HT-29 (cell line): ENCODE measurements around the gene NKAP. TPM values are rescaled to one million over a fixed set of nuclear protein-coding genes. Genes with fewer than 3 reads are reported as not detected.
"Not testable (repeated sequence)": the region's sequence is repeated elsewhere in the genome, so short reads cannot be mapped to it uniquely, and the experiment has no call there.

Experiments used
- DNase-seq: peaks from one replicate; pipeline ENCODE4 v3.0.0-alpha.2; 2015; ENCODE audit warnings: low spot score
- total RNA-seq: library from RNA; depleted of rRNA; stranded (reverse); fragments of >200 nt; shearing (Covaris generic); gene quantifications from 2 replicates; pipeline ENCODE4 v1.2.3, GENCODE V29; 2014; rRNA removed

The NKAP gene
- 2.4 and 2.9 TPM in 2 replicates for total RNA-seq

DNA sequence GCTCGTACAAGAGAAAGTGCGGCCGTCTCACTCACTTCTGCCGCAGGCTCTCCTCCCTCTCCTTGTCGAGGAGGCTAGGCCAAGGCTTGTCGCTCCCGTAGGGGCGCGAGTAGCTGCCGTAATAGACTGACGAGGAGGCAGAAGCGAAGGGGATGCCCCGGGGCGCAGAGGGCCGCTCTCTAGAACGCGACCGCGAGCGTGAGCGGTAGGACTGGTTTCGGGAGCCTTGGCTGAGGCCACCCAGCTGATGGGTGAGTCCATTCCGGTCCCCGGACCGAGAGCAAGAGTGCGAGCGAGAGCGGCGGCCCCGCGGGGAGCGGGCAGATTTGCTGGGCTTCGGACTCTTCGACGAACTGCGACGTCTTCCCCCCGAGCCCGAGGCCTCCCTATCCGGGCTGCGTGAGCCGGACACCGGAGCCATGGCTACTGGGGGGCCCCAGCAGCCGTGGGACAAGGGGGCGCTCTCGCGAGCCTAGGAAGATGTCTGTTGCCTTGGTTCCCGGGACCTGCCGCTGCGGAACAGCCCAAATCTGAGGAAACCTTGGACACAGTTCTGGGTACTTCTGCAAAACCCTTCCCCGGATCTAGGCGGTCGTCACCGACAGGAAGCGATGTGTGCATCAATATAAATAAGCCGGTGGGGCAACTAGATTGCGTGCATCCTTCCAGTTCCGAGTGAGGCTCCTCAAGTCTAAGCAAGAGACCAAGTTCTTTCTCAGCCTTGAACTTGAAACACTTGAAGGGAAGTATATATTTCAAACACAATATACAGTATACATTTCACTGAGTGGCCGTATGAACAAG lies at the start of gene NKAP:
TSS of gene NKAP (minus strand) at position 567 of the 804 bp plus-strand sequence. CDS start at position 421, 146 bp downstream.
- DNase-seq, result peak; percentile 87

DNA sequence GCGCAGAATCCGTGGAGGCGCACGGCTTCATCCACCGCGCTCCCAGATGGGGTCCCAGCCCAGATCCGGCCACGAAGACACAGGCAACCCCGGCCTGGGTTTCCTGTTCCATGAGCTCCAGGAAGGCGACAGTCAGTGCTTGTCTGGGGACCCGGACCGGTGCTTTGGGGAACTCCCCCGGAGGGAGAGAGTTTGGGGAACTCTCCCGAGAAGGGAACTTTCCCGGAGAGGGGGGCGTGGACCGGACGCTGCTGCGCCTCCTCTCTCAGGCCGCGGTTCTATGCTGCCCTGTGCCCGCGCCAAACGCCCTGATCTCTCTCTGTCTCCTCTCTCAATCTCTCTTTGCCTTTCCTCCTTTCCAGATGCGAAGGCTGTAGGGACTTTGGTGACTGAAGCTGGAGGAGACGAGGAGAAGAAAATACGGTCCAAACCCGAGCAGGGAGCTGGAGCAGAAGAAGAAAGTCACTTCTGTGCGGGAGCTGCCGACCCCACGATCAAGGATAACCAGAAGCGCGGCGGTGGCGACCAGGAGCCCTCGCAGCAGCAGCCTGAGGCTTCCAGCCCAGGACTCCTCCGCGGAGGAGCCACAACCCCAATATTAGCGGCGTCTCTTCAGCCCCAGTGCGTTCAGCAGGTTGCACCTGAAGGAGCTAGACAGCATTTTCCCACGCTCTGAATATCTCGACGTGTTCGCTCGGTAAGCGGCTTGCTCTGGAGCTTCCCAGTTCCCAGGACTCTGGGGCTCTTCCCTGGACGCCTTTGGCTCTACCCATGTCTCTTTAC lies 47.6 kb upstream of the NKAP start:
- no peak for DNase-seq

DNA sequence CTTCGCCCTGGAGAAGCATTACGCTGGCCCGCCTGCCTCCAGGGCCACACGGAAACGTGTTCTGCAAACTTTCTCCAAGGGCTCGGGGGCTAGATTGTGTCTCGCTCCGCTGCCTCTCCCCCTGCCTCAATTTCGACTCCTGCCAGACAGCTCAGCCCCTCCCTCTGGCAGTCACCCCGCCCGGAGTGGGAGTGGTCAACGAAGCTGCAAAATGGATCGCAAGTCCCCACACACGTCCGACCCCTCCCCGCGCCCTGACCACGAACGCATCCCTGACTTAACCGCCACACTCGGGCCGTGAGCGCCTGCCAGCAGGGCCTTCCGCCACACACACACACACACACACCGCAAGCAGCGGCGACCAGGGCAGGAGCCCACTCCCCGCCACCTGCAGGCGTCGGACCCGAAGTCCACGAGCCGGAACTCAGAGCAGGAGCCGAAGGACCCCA lies 47.0 kb upstream of the NKAP start:
- DNase-seq, result no peak

DNA sequence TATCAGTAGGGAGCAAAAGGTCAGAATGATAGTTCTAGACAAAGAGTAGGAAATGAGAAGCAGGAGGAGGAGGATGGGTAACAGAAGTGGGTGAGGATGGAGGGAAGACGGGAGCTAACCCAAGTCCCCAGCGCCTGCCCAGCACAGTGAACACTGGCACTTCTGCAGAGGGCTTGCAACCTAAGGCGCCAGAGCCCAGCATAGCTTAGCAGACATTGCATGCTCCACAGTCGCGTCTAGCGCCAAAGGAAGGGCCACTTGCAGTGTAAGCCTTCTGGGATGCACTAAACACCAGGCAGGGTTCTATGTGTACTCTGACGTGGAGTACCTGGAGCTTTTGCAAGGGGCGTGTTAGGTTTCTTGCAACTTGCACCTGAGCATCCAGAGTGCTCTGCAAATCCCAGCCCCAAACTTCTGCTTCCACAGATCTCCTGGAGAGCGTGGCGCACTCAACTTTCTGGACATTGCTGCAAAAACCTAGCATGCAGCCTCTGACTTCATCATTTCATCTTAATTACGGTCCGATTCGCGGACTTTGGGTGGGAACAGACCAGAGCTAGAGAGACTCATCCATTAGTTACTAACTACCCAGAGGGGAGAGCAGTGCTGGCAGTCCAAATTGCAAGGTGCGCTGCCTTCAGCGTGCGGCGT lies 46.5 kb upstream of the NKAP start:
- no peak for DNase-seq

DNA sequence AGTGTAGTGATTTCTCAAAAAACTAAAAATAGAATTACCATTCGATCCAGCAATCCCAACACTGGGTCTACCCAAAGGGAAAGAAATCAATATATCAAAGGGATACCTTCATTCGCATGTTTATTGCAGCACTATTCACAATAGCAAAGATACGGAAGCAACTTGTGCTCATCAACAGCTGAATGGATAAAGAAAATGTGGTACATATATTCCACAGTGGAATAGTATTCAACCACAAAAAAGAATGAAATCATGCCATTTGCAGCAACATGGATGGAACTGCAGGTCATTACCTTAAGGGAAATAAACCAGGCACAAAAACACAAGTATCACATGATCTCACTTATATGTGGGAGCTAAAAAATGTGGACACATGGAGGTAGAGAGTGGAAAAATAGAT lies 42.7 kb upstream of the NKAP start:
- DNase-seq, result no peak

DNA sequence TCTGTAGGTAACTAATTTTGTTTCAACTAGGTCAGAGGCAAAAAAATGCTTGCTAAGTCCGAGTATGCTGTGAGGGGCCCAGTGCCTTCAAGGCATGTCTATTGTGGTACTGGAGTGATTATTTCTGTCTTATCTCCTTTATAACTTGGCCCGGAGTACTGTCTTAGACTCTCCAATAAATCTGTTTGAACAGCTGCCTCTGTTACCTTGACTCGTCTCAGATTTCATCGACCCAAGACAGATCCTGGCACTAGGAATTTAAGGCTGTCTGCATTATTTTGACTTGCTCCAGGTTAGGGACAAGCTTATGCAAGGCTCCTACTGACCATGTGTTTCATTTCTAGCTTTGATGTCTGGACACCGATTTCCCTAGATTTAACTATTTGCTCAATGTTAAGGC lies 41.1 kb upstream of the NKAP start:
- no peak for DNase-seq

DNA sequence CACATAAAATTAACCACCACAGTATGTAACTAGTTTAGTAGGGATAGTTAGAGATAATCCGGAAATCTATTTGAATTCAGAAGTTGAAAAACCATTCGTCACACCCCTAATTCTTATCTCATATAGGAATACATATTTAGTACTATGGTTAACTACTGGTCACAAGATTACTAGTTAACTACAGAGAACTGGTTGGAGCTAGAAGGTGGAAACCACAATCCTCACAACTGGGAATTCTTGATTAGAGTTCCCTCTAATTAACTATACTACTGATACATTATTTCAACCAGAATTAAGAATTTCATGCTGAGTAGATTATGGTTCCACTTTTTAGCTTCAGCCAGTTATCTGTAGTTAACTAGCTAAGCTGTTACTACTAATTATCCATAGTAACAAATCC lies 39.9 kb upstream of the NKAP start:
- no peak for DNase-seq

DNA sequence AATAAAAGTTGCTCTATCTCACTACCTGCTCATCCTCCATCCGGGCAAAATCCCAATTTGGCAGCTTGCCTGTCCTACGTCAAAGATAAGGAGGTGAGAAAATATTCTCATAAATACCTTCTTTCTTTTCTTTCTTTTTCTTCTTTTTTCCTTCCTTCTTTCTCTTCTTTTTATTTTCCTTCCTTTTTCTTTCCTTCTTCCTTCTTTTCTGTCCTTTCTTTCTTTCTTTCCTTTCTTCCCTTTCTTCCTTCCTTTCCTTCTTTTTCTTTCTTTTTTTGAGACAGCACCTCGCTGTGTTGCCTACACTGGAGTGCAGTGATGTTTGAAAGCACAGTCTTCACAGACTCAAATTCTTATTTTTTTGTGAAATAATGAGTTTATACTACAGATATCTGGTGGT lies 38.6 kb upstream of the NKAP start:
- no peak for DNase-seq

DNA sequence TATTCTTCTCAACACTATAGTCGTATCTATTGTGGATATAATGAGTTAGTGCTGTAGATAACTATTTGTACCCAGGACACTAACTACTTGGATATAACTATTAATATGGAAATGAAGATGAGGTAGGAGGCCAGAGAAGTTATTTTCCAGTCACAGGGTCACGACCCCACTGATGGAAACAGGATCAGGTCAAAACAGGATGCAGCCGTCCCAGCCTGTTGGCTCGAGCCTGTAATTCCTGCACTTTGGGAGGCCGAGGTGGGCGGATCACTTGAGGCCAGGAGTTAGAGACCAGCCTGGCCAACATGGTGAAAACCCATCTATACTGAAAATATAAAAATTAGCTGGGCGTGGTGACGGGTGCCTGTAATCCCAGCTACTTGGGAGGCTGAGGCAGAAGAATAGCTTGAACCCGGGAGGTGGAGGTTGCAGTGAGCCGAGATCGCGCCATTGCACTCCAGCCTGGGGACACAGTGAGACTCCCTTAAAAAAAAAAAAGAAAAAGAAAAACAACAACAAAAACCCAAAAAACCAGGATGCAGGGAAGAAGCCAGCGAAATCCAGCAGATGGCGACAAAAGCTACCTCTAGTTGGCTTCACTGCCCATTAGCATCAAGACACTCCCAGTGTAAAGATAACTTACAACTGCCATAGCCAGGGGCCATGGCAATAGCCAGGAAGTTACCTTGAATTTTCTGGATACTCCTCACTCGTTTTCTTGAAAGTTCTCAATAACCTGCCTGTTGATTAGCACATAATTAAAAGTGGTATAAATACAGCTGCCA lies 37.9 kb upstream of the NKAP start:
- DNase-seq, result peak; percentile 68

DNA sequence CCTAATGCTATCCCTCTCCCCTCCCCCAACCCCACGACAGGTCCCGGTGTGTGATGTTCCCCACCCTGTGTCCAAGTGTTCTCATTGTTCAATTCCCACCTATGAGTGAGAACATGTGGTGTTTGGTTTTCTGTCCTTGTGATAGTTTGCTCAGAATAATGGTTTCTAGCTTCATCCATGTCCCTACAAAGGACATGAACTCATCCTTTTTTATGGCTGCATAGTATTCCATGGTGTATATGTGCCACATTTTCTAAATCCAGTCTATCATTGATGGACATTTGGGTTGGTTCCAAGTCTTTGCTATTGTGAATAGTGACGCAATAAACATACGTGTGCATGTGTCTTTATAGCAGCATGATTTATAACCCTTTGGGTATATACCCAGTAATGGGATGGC lies 33.6 kb upstream of the NKAP start:
- not testable (repeated sequence) for DNase-seq

DNA sequence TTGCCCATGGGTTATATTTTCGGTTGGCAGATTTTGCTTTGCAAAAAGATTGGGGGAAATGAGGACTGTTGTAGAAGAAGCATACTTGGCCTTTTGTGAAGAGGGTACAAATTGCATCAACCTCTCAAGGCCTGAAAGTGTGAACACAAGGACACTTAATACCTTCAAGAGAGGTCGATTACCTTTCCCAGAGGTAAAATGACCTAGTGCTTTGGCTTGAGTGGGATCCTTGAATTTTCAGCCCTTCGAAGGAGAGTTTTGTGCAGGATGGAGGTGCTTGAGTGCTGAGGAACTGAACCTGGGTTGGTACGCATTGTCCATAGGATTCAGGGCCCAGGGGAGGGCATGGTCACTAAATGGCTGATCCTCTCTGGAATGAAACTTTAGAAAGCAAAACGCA lies 27.6 kb upstream of the NKAP start:
- DNase-seq, result no peak

DNA sequence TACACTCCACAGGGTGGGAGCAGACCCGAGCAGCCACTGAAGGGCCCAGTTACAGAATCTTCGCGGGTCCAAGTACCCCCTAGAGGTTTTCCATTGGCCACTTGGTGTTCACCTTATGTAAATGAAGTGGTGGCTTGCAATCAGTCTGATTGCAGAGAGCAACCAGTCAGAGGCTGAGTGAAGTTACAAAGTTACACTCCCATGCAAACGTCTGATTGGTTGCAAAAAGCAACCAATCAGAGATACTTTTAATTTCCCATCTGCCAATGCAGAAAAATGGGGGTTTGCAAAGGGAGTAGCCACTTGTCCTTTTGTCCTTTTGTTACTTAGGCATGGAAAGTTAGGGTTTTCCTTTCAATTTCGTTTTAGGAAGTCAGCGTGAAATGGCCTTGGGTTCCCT lies 27.0 kb upstream of the NKAP start:
- no peak for DNase-seq

DNA sequence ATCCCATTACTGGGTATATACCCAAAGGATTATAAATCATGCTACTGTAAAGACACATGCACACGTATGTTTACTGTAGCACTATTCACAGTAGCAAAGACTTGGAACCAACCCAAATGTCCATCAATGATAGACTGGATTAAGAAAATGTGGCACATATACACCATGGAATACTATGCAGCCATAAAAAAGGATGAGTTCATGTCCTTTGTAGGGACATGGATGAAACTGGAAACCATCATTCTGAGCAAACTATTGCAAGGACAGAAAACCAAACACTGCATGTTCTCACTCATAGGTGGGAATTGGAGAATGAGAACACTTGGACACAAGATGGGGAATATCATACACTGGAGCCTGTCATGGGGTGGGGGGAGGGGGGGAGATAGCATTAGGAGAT lies 23.3 kb upstream of the NKAP start:
- DNase-seq, result not testable (repeated sequence)

DNA sequence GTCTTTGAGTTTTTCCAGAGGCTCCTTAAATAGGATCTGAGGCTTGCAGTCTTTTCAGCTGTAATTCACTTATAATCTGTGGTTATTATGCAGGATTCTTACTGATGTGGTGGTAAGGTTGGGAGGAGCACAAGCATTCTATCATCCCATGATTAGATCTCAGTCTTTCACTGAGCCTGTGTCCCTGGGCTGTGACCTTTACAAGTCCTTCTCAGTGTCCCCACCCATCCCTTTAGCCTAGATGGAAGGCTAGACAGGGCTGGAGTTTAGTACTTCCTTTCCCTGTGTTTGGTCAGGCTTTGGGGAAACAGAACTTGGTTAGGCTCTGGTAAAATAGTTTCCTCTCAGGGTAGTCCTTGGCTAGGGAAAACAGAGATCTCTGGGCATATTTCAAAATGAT lies 17.1 kb upstream of the NKAP start:
- DNase-seq, result no peak

DNA sequence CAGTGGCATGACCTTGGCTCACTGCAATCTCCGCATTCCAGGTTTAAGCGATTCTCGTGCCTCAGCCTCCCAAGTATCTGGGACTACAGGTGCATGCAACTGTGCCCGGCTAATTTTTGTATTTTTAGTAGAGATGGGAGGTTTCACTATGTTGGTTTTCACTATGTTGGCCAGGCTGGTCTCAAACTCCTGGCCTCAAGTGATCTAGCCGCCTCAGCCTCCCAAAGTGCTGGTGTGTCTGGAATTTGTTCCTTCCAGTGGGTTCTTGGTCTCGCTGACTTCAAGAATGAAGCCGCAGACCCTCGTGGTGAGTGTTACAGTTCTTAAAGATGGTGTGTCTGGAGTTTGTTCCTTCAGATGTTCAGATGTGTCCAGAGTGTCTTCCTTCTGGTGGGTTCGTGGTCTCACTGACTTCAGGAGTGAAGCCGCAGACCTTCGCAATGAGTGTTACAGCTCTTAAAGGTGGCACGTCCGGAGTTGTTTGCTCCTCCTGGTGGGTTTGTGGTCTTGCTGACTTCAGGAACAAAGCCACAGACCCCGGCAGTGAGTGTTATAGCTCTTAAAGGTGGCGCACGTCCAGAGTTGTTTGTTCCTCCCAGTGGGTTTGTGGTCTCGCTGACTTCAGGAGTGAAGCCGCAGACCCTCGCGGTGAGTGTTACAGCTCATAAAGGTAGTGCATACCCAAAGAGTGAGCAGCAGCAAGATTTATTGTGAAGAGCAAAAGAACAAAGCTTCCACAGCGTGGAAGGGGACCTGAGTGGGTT lies 12.4 kb upstream of the NKAP start:
- not testable (repeated sequence) for DNase-seq

DNA sequence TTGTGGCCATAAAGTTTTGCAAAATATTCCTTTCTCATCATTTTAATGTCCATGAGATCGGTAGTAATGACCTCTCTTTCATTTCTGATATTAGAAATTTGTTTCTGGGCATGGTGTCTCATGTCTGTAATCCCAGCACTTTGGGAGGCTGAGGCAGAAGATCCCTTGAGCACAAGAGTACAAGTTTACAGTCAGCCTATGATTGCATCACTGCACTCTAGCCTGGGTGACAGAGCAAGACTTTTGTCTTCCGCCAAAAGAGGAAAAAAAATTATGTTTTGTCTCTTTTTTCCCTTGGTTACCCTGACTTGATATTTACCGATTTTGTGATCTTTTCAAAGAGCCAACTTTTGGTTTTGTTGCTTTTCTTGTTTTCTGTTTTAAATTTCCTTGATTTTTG lies 10.8 kb upstream of the NKAP start:
- DNase-seq, result no peak

DNA sequence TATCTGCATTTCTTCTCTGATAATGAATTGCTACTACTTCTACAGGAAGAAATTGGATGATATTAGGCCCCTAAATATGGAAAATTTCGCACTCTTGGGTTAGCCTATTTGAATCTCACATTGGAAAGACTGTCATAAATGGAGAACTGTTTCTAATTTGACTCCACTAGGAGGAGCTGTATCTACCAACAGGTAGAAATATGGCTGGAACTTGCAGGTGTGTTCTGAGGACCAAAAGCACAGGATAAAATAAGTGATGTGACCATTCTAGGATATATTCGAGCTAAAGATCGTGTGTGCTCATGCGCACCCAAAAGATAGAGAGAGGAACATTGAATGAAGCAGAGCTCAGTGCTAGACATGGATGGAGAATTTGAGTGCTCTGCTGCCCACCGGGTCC lies 4.8 kb upstream of the NKAP start:
- DNase-seq, result no peak

DNA sequence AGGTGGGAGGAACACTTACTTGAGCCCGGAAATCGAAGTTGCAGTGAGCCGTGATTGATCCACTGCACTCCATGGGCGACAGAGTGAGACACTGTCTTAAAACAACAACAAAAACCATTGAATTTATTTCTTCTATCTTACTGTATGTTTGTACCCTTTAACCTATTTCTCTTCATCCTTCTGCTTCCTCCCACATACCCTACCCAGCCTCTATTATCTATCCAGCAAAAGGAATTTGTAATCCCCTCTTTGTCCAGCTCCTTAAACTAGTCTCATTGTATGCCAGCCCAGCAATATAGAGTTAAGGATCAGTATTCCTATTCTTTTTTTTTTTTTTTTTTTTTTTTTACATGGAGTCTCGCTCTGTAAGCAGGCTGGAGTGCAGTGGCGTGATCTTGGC lies 1.9 kb upstream of the NKAP start:
- DNase-seq, result no peak

DNA sequence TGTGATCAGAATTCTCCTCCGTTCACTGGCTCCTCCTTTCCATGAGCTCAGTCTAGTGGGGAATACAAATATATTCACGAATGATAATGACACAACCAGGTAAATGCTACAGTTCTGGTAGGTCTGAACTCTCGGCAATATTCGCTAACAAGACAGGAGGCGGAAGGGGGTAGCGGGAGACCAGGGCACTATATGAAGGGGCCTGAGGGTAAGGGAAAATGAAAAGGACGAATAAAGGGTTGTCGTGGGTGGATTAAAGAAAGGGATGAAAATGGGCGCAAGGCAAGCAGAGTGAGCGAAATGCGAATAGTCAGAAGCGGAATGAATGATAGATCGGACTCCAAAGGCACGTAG lies 743 bp downstream of the NKAP start:
- peak; percentile 22 for DNase-seq

DNA sequence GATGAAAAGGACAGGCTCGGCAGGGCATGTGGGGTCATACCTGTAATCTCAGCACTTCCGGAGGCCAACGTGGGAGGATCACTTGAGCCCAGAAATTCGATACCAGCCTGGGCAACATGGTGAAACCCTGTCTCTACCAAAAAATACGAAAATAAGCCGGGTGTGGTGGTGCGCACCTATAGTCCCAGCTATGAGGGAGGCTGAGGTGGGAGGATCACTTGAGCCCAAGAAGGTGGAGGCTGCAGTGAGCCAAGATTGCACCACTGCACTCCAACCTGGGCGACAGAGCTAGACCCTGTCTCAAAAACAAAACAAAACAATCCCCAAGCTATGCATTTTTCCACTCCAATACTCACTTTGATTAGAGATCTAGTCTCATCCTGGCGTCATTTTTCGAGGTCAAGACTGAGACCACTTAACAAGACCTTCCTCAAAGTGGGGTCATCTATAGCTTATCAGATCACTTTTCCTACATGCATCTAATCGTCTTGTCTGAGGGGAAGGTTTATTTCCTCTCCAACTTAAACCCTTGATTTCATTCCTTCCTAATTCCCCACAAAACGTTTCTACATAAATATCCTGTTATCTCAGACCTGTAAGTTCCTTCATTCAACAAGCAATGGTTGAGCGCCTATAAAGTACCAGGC lies 1.3 kb downstream of the NKAP start:
- DNase-seq, result no peak
